Activated CD4-positive, CD25-positive, alpha-beta regulatory T cell treated with anti-CD3 and anti-CD28 coated beads, Interleukin-2, amount 50 U/mL, for 72 hours (primary cell): ENCODE data around the gene OR52I2.

Source experiments
- DNase-seq: peaks from one replicate; pipeline ENCODE4 v3.0.0; 2021

Gene OR52I2

DNA sequence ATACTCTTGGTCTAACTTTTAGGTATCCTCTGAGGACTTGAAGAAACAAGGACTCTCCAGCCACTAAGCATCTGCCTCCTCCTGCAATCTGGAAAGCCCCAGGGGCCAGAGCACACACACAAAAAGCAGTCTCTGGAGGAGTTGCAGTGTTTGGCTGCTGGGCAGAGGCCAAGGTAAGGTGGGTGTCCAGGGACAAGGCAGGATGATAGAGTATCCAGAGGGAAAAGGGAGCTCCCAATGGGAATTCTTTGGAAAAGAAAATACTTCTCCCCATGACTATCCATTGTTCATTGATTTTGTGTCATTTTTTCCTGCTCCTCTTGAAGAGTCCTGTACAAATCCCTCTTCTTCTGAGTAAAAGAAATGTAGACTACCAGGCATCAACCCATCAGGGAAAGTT is at the start of gene OR52I2:
TSS of gene OR52I2 (plus strand) at position 301 of the 400 bp plus-strand sequence.
- no peak for DNase-seq

DNA sequence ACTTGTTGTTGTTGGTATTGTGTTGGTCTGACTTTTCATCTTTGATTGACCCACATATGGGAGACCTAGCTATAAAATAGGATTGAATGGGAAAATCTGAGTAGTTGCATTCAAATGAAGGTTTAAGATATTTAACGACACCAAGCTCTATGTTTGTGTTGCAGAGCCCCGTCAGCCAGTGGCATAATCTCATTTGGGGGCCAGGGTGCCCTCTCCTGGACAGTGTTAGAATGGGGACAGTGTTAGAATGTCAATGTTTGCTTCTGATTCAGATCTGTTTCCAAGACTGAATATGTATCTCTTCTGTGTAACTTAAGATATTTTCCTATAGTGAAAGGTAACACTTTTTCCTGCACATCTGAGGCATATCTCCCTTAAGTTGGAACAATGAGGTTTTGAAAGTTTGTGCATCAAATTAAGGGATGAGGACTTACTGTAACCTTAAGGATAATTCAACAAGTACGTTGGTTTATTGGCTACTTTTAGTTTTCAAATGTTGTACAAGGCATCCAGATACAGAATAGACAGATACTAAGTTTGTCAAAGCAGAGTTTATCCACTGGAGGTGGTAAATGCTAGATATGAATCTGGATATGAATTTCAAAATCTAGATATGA is 41.8 kb upstream of the OR52I2 start:
- peak; percentile 56 for DNase-seq

DNA sequence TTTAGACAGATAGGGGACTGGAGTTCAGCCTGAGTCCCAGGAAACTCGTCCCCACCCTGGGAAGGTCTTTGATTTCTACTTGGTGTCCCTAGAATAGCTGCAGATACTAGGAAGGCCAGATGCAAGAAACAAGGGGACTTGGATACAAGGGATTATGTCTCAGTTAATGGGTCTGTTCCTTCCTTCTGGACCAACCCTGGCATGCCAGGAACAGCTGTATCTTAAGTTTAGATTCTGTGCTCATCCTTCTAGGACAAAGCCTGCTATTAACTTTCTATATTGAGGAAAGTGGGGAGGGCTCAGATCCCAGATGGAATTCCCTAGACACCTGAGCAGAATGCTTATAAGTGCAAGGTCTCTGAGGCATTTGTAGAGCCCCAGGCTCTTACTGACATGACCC is 40.5 kb upstream of the OR52I2 start:
- no peak for DNase-seq

DNA sequence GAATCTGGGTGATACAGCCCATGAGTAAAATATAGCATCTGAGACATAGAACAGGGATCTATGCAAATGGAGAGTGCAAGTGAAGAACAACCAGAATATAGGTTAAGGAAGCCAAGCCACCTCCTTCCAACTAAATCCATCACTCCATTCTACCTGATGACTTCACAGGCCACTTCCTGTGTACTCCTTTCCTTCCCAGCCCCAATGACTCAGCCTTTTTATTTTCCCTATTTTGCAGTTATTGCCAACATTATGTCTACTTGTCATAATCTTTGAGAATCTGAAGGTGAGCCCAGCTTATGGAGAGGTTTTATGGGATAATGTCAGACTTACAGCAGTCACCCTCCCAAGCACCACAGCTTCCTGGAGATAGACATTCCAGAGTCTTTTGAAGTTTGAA is 38.0 kb upstream of the OR52I2 start:
- no peak for DNase-seq

DNA sequence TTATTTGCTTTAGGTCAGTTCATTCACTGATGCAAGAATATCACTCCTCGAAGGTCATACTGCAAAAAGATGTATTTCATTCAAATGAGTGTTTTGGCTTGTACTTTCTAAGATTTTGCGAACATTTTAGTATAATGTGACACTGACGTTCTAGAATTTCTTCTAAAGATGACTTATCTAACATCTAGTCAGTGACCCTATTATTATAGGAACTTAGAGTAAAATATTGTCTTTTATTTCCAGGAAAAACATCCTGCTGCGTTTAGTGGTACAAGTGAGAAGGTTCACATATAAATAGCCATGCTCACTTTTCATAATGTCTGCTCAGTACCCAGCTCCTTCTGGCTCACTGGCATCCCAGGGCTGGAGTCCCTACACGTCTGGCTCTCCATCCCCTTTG is 36.7 kb upstream of the OR52I2 start, which contains the start of gene OR52M1:
TSS of gene OR52M1 (plus strand) at position 301 of the 400 bp plus-strand sequence. CDS start at position 301, 0 bp downstream.
- no peak for DNase-seq

DNA sequence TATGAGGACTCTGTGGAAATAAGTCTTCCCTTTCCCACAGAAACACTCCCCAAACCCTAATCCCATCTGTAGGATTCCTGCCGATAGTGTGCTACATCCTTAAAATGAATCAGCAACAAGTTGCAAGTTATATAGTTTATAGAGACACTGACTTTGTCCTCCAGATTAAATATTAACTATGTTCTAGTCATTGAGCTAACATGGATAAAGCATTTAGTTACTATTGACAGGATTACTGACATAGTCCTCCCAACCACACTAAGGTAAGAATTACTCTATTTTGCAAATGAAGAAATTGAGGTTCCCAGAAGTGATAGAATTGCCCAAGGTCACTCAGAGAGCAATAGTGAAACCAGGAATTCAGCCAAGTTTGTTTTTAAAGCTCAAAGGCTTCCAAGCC is 34.7 kb upstream of the OR52I2 start:
- no peak for DNase-seq

DNA sequence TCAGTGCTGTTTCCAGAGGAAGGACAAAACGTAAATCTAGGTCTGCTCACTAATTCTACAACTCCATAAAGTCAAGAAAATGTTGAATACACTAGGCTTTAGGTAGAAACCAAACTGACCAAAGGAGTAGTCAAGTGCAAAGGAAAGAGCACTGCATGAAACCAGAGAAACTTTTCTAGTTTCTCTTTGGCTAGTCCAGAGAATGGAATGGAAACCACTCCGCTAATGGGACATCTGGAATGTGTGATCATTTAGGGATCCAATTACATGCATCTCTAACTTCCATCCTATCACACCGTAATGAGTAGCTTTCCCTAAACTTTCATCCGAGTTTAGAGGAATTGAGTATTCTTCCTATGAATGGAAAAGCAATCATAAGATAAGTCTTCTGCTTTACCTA is 34.1 kb upstream of the OR52I2 start:
- DNase-seq: no peak

DNA sequence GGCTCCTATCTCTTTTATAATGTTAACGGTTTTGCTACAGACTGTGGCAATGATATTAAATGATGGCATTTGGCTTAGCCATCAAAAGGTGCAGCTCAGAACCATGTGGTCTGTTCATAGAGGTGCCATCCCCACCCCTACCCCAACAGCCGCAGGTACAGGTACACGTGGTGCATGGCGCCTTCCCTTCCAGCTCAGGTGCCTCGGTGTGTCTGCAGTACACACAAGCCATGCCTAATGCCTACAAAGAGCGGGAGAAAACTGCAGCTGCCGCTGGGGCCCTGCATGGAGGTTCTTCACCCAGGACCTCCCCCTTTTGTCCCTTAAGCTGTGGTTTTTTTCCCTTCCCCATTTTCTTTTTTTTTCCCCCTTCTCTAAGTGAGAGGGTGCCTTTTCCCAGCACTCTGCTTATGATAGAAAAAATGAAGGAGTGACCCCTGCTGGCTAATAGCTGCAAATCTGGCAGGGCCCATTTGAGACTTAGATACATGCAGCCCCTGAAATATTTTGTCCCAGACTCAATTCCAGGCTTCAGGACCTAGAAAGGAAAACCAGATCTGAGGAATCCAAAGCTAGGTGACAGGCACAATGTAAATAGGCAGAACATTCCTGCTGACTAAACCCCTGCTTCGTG is 30.1 kb upstream of the OR52I2 start:
- DNase-seq: no peak

DNA sequence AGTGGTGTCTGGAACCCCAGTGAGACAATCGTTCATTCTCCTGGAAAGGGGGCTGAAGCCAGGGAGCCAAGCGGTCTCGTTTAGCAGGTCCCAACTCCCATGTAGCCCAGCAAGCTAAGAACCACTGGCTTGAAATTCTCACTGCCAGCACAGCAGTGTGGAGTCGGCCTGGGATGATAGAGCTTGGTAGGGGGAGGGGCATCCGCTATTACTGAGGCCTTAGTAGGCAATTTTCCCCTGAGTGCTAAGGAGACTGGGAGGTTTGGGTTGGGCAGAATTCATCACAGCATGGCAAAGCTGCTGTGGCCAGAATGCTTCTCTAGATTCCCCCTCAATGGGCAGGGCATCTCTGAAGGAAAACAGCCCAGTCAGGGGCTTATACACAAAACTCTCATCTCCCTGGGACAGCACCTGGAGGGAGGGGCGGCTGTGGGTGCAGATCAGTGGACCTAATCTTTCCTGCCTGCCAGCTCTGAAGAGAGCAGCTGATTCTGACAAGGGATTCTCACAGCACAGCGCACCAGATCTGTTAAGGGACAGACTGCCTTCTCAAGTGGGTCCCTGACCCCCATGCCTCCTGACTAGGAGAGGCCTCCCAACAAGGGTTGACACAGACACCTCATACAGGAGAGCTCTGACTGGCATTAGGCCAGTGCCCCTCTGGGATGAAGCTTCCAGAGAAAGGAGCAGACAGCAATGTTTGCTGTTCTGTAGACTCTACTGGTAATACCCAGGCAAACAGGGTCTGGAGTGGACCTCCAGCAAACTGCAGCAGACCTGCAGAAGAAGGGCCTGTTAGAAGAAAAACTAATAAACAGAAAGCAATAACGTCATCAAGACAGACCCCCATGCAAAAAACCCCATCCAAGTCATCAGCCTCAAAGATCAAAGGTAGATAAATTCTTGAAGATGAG is 21.8 kb upstream of the OR52I2 start:
- no peak for DNase-seq

DNA sequence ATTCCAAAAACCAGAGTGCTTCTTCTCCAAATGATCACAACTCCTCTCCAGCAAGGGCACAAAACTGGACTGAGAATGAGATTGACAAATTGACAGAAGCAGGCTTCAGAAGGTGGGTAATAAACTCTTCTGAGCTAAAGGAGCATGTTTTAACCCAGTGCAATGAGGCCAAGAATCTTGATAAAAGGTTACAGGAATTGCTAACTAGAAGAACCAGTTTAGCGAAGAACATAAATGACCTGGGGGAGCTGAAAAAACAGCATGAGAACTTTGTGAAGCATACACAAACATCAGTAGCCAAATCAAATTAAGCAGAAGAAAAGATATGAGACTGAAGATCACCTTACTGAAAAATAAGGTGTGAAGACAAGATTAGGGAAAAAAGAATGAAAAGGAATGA is 21.1 kb upstream of the OR52I2 start:
- no peak for DNase-seq

DNA sequence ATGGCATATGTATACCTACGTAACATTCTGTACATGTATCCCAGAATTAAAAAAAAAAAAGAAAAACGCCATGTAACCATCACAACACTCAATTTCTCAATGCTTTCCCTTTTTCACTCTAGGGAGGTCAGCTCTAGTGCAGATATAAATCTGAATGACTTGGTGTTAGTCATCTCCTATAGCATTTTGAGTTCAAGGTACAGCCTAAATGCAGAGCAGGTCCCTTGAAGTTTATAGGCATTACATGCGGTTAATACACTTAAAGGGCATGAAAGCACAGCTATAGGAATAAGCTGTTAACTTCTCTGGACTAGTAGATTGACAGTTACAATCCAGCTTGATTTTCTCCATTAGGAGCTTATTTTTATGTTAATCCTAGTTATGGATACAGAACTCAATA is 16.2 kb upstream of the OR52I2 start:
- DNase-seq: no peak

DNA sequence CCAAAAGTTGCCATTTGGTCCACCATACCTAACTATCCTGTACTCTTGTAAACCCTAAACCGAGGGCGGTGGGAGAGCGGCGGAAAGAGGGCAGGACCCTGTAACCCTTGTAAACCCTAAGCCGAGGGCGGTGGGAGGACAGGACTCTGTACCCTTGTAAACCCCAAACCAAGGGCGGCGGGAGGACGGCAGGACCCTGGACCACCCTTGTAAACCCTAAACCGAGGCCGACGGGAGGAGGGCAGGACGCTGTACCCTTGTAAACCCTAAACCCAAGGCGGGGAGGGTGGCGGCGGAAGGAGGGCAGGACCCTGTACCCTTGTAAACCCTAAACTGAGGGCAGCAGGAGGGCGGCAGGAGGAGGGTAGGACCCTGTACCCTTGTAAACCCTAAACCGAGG is 12.5 kb upstream of the OR52I2 start:
- DNase-seq: no peak

DNA sequence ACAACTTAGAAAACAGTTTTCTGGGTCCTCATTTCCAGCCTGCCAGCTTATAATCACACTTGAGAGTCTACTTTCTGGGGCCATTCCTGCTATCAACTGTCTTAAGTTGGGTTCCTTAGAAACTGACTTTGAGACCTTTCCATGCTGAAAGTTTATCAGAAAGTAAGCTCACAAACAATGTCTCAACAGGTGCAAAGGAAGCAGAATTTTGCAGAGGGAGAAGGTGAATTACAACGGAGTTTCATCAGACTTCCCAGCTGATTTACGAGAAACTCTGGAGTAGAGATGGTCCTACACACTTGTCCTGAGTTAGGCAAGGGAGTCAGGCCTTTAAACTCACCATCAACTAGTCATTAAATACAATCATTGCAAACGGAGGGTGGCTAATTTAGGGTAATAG is 4.7 kb upstream of the OR52I2 start:
- no peak for DNase-seq

DNA sequence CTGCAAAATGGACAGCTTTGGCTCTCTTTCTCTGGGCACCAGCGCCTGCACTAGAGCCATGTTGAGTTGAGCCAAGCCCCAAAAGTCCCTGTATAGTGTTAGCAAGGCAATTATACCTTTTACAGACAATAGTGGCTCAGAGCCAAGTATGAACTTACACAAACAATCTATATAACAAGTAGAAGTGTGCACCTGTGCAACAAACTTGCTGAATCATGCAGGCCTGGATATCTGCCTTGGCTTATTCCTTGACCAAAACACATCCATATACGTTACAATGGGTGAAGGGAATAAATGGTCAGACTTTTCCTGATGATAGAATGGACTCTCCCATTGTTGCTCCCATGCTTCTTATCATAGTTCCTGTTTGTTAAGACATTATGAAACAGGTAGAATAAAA is 3.8 kb upstream of the OR52I2 start:
- no peak for DNase-seq

DNA sequence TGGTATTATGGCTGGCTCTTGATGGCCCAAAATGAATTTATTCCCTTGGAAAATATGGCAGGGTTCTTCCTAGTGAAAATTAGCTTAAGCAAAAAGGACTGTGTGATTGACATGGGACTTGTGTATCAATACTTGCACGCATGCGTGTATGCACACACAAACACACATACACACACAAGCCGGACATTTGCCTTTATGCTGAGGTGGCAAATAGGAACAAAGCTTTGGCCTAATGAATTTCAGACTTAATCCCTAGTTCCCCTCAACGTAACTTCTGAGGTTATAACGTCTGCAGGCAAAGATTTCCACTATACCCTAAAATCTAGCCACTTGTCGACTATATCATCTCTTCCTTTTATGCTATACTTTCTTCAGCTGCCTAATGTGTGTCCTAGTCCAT is 2.9 kb upstream of the OR52I2 start:
- DNase-seq: no peak

DNA sequence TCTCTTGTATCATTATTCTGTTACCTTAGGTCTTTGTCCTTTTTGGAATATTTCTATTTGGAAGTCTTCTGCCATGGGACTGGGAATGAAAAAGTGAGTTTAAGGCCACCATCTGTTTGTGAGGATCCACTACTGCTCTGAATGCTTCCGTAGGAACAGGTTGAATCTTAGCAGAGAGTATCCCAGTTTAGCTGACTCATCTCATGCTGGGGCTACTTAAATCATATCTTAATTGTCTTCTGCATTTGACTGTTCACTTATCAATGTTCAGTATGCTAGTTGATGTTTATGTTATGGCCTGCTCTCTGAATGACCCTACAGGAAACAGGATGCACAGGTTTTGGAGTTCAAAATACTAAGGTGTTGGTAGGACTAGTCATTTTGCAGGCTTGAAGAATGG is 1.4 kb upstream of the OR52I2 start:
- no peak for DNase-seq

DNA sequence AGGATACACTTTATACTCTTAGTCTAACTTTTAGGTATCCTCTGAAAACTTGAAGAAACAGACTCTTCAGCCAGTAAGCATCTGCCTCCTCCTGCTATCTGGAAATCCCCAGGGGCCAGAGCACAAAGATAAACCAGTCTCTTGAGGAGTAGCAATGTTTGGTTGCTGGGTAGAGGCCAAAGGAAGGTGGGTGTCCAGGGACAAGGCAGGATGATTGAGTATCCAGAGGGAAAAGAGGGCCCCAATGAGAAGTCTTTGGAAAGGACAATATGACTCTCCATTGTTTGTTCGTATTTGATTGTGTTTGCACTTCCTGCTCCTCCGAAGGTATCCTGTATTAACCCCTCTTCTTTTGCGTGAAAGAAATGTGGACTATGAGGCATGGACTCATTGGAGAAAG is 7.5 kb downstream of the OR52I2 start:
- no peak for DNase-seq

DNA sequence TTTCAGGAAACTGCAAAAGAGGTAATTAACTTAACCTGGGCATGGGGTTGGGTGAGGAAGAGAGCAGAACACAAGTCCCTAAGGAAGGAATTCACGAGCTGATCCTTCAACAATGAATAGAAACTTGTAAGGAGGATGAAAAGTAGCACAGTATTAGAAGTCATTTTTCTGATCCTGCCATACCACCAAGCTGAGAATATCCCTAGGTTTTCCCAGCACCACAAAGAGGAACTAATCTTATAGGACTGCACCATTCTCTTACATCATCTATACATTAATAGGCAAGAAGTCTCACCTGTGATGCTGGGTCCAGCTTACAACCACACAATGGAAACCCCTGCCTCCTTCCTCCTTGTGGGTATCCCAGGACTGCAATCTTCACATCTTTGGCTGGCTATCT is 12.2 kb downstream of the OR52I2 start, which contains the start of gene OR52I1:
TSS of gene OR52I1 (plus strand) at position 301 of the 400 bp plus-strand sequence. CDS start at position 301, 0 bp downstream.
- DNase-seq: no peak

DNA sequence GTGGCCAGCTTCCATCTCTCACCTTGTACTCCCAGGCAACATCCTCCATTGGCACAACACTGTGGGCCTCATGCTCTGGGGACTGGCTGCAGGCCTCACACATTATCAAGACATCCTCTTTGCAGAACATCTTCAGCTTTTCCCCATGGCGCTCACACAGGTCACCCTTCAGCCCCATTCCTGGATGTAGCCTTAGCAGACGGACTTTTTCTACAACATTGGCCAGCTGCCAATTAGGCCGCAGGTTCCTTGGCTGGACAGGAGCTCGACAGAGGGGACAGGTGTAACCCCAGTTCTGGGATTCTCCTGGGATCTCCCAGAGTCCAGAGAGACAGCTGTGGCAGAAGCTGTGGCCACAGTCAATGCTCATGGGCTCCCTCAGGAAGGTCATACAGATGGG is 23.5 kb downstream of the OR52I2 start:
- DNase-seq: no peak

DNA sequence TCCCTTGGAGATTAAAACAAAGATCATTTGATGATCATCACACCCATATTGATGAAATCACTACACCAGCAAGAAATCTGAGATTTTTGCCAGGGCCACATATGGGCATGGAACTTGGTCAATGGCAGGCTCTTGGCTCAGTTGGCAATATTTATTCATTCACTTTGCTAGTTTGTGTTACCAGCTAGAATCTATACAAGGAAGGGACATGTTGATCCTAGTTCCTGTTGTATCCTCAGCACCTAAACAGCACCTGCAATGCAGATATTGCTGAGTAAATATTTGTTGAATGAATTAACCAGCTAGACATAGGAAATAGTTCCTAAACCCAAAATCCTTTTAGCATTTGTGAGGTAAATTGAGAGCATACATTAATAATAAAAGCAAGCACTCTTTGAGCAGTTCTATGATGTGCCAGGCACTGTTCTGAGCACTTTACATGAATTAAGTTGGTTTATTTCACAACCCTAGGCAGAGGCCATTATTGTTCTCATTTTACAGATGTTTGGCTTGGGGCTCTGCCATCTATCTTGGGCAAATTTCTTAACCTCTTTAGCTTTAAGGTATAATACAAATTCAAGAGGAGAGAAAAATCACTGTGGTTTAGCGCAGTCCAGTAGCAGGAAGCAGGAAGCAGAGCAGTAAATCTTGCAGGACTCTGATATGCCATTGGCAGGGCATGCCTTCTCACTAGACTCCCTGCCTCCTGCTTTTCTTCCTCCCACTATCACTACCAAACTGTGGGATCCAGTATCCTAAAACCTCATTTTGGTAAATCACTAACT is 24.9 kb downstream of the OR52I2 start:
- DNase-seq: no peak

DNA sequence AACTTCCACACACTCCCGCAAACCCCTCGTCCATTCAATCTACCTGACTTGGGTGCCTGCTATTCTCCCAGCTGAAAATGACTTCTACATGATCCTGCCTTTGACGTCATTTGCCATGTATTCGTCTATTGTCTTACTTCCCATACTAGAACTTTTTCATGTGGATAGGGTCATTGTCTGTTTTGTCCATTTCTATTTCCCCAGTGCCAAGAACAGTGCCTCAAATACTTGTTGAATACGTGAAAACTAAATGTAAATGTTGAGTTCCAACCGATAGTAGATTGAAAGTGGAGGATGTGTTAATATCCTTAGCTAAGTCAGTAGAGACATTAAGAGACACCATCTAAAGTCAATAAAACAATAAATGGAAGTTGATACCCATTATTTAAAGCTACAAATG is 25.6 kb downstream of the OR52I2 start:
- DNase-seq: no peak

DNA sequence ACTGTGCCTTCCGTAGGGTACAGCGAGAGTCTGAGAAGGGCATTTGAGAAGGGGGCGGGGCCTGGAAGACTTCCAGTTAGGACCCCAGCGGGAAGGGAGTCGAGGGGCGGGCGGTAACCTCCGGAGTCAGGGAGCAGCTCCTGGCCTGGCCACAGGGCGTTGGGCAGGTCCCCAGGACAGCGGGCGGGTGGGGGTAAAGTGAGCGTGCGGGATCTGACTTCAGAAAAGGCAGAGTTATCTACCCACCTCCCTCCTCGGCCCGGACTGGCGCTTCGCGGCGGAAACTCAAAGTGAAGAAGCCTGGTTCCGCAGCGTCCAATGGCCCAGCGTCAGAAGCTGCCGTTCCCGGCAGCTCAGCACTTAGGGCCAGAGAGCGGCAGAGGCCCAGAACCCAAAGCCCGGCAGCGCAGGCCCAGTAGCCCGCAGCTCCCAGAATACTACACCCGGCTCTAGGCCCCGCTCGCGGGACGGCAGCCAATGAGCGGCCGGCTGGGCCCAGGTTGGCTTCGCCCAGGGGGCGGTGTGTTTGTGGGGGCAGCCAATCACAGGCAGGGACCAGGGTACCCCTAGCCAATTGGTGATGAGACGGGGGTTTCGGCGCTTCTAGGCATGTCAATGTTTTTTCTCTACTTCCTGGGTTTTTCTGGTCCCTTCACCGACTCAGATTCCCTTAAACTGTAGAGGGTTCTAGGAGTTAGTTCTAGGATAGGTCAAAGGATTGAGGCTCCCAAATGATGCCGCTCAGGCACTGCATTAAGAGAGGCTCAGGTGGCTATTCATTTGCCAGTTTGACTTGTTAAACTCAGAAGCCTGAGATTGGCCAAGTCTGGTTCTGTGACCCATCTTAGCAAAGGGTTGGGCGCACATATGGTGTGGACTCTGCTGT is 26.5 kb downstream of the OR52I2 start, which contains the start of gene TRIM68:
TSS of gene TRIM68 (minus strand) at position 451 of the 886 bp plus-strand sequence. CDS start 2,727 bp downstream, outside the sequence.
- DNase-seq: peak; percentile 93
